Uterus (tissue), 2 donors: ENCODE measurements around the gene PTPRZ1.

Experiments used
- CTCF ChIP-seq, 4 experiments: fragments of 200-600 bp in 2 of 4; fragments of 450-650 bp in 2 of 4; sonication (generic) in 2 of 4; IDR thresholded peaks; one replicate each; pipeline ENCODE4 v1.5.1; 2016 to 2019; ENCODE audit warnings: antibody characterized with exemption in 4 of 4, mild to moderate bottlenecking in 2 of 4, moderate library complexity in 1 of 4
- POLR2A ChIP-seq, 2 donors: fragments of 450-650 bp; IDR thresholded peaks; one replicate each; pipeline ENCODE4 v1.6.1; 2016; ENCODE audit warnings: antibody characterized with exemption in 2 of 2, mild to moderate bottlenecking in 1 of 2, moderate library complexity in 1 of 2

- TF ChIP-seq CTCF (IDR thresholded peaks at IDR 0.05) (no peak), POLR2A (IDR thresholded peaks at IDR 0.05) (no peak)
Observed at GRCh38 chr7:121945480-121946236, 72.7 kb downstream of the PTPRZ1 start.
